ENCODE results near the gene PARP1.

GRCh38 chr1:226424221-226425003 is 16.5 kb upstream of the PARP1 start:
- TF ChIP-seq ZNF219 (CRISPR knock-in tag; IDR thresholded peaks at IDR 0.05; ENCODE audit: borderline replicate concordance) (no peak), TEAD4 (CRISPR knock-in tag; IDR thresholded peaks at IDR 0.05) (no peak), IRF2 (CRISPR knock-in tag; IDR thresholded peaks at IDR 0.05; ENCODE audit: borderline replicate concordance, low read depth) (no peak), SP1 (CRISPR knock-in tag; conservative IDR thresholded peaks at IDR 0.05) (no peak), FOXJ3 (CRISPR knock-in tag; IDR thresholded peaks at IDR 0.05; ENCODE audit: borderline replicate concordance) (no peak), ZBTB21 (CRISPR knock-in tag; IDR thresholded peaks at IDR 0.05; ENCODE audit: borderline replicate concordance) (no peak), PREB (CRISPR knock-in tag; IDR thresholded peaks at IDR 0.05; ENCODE audit: borderline replicate concordance) (no peak), PRDM15 (CRISPR knock-in tag; IDR thresholded peaks at IDR 0.05) (no peak), CREB1 (CRISPR knock-in tag; IDR thresholded peaks at IDR 0.05) (no peak)
- TF ChIP-seq, protein P1, sequence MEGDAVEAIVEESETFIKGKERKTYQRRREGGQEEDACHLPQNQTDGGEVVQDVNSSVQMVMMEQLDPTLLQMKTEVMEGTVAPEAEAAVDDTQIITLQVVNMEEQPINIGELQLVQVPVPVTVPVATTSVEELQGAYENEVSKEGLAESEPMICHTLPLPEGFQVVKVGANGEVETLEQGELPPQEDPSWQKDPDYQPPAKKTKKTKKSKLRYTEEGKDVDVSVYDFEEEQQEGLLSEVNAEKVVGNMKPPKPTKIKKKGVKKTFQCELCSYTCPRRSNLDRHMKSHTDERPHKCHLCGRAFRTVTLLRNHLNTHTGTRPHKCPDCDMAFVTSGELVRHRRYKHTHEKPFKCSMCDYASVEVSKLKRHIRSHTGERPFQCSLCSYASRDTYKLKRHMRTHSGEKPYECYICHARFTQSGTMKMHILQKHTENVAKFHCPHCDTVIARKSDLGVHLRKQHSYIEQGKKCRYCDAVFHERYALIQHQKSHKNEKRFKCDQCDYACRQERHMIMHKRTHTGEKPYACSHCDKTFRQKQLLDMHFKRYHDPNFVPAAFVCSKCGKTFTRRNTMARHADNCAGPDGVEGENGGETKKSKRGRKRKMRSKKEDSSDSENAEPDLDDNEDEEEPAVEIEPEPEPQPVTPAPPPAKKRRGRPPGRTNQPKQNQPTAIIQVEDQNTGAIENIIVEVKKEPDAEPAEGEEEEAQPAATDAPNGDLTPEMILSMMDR (IDR thresholded peaks at IDR 0.05): no peak
- TF ChIP-seq, protein P2, sequence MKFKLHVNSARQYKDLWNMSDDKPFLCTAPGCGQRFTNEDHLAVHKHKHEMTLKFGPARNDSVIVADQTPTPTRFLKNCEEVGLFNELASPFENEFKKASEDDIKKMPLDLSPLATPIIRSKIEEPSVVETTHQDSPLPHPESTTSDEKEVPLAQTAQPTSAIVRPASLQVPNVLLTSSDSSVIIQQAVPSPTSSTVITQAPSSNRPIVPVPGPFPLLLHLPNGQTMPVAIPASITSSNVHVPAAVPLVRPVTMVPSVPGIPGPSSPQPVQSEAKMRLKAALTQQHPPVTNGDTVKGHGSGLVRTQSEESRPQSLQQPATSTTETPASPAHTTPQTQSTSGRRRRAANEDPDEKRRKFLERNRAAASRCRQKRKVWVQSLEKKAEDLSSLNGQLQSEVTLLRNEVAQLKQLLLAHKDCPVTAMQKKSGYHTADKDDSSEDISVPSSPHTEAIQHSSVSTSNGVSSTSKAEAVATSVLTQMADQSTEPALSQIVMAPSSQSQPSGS (CRISPR knock-in tag; IDR thresholded peaks at IDR 0.05; ENCODE audit: borderline replicate concordance, low read depth): no peak
- TF ChIP-seq, protein P3, sequence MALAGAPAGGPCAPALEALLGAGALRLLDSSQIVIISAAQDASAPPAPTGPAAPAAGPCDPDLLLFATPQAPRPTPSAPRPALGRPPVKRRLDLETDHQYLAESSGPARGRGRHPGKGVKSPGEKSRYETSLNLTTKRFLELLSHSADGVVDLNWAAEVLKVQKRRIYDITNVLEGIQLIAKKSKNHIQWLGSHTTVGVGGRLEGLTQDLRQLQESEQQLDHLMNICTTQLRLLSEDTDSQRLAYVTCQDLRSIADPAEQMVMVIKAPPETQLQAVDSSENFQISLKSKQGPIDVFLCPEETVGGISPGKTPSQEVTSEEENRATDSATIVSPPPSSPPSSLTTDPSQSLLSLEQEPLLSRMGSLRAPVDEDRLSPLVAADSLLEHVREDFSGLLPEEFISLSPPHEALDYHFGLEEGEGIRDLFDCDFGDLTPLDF (CRISPR knock-in tag; IDR thresholded peaks at IDR 0.05): no peak

Data from WTC11 (cell line).